GM12878 (cell line): ENCODE results near the gene ZFR. TPM values are rescaled to one million over a fixed set of nuclear protein-coding genes. Genes with fewer than 3 reads are reported as not detected.

Experiments
- ATAC-seq: fragments of 200-7000 bp; cut with Tn5 transposase; 3 replicates; pipeline ENCODE4 v1.9.1; 2020; ENCODE audit warnings: mild to moderate bottlenecking, moderate library complexity
- BruUV-seq: library from RNA; stranded (reverse); fragments of 400-500 nt; replicated peaks from 2 replicates; lab custom pipeline; 2021; lab: Mats Ljungman, UMichigan
- CTCF ChIA-PET: fragments of 300-600 bp; sonication (Branson Sonifier 250); formaldehyde crosslinking; extraction: SDS; loops from one replicate; lab custom pipeline; 2021; ENCODE audit warnings: inconsistent platforms; lab: Yijun Ruan, JAX
- POLR2A ChIA-PET: fragments of 350-600 bp; formaldehyde crosslinking; extraction: SDS; loops from one replicate; lab custom pipeline; 2021; ENCODE audit warnings: inconsistent platforms; lab: Charles Lee
- RAD21 ChIA-PET: fragments of 300-600 bp; sonication (Branson Sonifier 250); formaldehyde crosslinking; loops from one replicate; lab custom pipeline; 2023; ENCODE audit warnings: antibody characterized with exemption; ENCODE audit not compliant: unreplicated experiment; lab: Charles Lee
- SMC1A ChIA-PET: fragments of 300-600 bp; sonication (Branson Sonifier 250); formaldehyde crosslinking; loops from one replicate; lab custom pipeline; 2023; ENCODE audit not compliant: unreplicated experiment, uncharacterized antibody; lab: Charles Lee
- DNase-seq: peaks from one replicate; pipeline ENCODE4 v3.0.0-alpha.2; 2011; ENCODE audit warnings: low read depth, low spot score
- FAIRE-seq: peaks from 3 replicates; lab custom pipeline; 2011; peaks lifted over from hg19 to GRCh38; lab: Jason Lieb, UNC
- H2AFZ ChIP-seq: 2 replicates; pipeline ENCODE4 v1.6.0; 2011; ENCODE audit warnings: low read depth, low read length, control low read depth; ENCODE audit not compliant: control insufficient read depth
- H3K27ac ChIP-seq: 2 replicates; pipeline ENCODE4 v1.5.1; 2011; ENCODE audit warnings: control low read depth; ENCODE audit not compliant: control insufficient read depth, insufficient read depth
- H3K27me3 ChIP-seq, 2 experiments: replicated peaks in 1 of 2; 2 replicates each; pipeline versions ENCODE4 v1.6.0 to v1.6.1; 2011; ENCODE audit warnings: low read length in 1 of 2; ENCODE audit not compliant: control insufficient read depth in 2 of 2, insufficient read depth in 2 of 2
- H3K36me3 ChIP-seq, 2 experiments: 2 replicates each; pipeline ENCODE4 v1.5.1; 2011; ENCODE audit warnings: low read length in 1 of 2; ENCODE audit not compliant: control insufficient read depth in 2 of 2, insufficient read depth in 2 of 2
- H3K4me1 ChIP-seq: 2 replicates; pipeline ENCODE4 v1.6.1; 2011; ENCODE audit warnings: mild to moderate bottlenecking, low read length, moderate library complexity, mixed read lengths; ENCODE audit not compliant: control insufficient read depth, insufficient read depth
- H3K4me2 ChIP-seq: 2 replicates; pipeline ENCODE4 v1.6.0; 2011; ENCODE audit warnings: control low read depth; ENCODE audit not compliant: control insufficient read depth, insufficient read depth
- H3K4me3 ChIP-seq: fragments of 200-600 bp; sonication (generic); 2 replicates; pipeline ENCODE4 v1.5.1; 2016
- H3K79me2 ChIP-seq: 2 replicates; pipeline ENCODE4 v1.6.0; 2011; ENCODE audit warnings: low read length; ENCODE audit not compliant: control insufficient read depth, insufficient read depth
- H3K9ac ChIP-seq: 2 replicates; pipeline ENCODE4 v1.8.0; 2011; ENCODE audit warnings: low read length, control low read depth, mixed read lengths; ENCODE audit not compliant: control insufficient read depth, insufficient read depth
- H3K9me3 ChIP-seq: replicated peaks from 3 replicates; pipeline ENCODE4 v1.5.1; 2011; ENCODE audit warnings: mild to moderate bottlenecking, low read length; ENCODE audit not compliant: control insufficient read depth, insufficient read depth
- H4K20me1 ChIP-seq: 2 replicates; pipeline ENCODE4 v1.6.0; 2011; ENCODE audit not compliant: control insufficient read depth, insufficient read depth
- KDM1A ChIP-seq: fragments of 200-600 bp; sonication (generic); IDR thresholded peaks from 2 replicates; pipeline ENCODE4 v1.6.1; 2016; ENCODE audit warnings: borderline replicate concordance
- SREBF2 ChIP-seq: IDR thresholded peaks from 2 replicates; pipeline ENCODE4 v1.6.1; 2012; ENCODE audit warnings: mild to moderate bottlenecking, low read length
- TBL1XR1 ChIP-seq: IDR thresholded peaks from 2 replicates; pipeline ENCODE4 v1.6.1; 2012; ENCODE audit warnings: low read depth, low read length, improper control_type of control experiment
- ZNF384 ChIP-seq: IDR thresholded peaks from 2 replicates; pipeline ENCODE4 v1.6.1; 2012; ENCODE audit warnings: low read depth, mild to moderate bottlenecking, low read length, improper control_type of control experiment, borderline replicate concordance
- WGBS: methylation state at CpG from one replicate; pipeline ENCODE4 v1.1.6; 2016; ENCODE audit warnings: low lambda C conversion rate; ENCODE audit not compliant: insufficient replicate concordance, insufficient coverage; ENCODE audit errors: missing lambda C conversion rate; 5-methylcytosine and 5-hydroxymethylcytosine counted together
- in situ Hi-C: fragments of 300-500 bp; cut with MboI; formaldehyde crosslinking; loops from 9 replicates; pipeline ENCODE4 v1.14.3; 2018; ENCODE audit warnings: mixed read lengths
- intact Hi-C: fragments of 100-400 bp; cut with micrococcal nuclease; formaldehyde crosslinking; loops from one replicate; pipeline ENCODE4 v1.14.2; 2022; ENCODE audit not compliant: unreplicated experiment
- polyA plus RNA-seq, 11 experiments: library from polyadenylated mRNA; depleted of rRNA in 4 of 11; unstranded in 6 of 11; stranded (reverse) in 5 of 11; fragments of >200 nt; fragmentation: Nextera tagmentation in 4 of 11; fragmentation: Illumina TruSeq in 1 of 11; extraction: Ambion mirVana in 4 of 11; extraction: Trizol in 1 of 11; gene quantifications; 1 replicate in 1 of 11; 2 replicates in 10 of 11; pipeline versions ENCODE4 v1.2.1 to v1.2.3, GENCODE V29; 2011 to 2016; ENCODE audit warnings: inconsistent platforms in 2 of 11, missing spikeins in 2 of 11, low read depth in 1 of 11
- total RNA-seq, 4 experiments: library from RNA; depleted of rRNA in 3 of 4; stranded (reverse); fragments of >200 nt in 3 of 4; fragmentation: Illumina TruSeq in 1 of 4; extraction: Trizol in 1 of 4; gene quantifications; 2 replicates each; pipeline versions ENCODE4 v1.2.1 to v1.2.3, GENCODE V29; 2013 to 2021
- TF ChIP-seq, protein P1 (sequence below): fragments of 450-650 bp; formaldehyde crosslinking; IDR thresholded peaks from 2 replicates; pipeline ENCODE4 v1.4.0; 2022; ENCODE audit warnings: mild to moderate bottlenecking, moderate library complexity

ZFR gene
- total and polyA plus RNA-seq, 10 of the 15 experiments (the other 5 are each of a cell fraction or from before 2014, with no cell fraction given), result 33.7 to 90.6 (median 72.9) TPM

DNA sequence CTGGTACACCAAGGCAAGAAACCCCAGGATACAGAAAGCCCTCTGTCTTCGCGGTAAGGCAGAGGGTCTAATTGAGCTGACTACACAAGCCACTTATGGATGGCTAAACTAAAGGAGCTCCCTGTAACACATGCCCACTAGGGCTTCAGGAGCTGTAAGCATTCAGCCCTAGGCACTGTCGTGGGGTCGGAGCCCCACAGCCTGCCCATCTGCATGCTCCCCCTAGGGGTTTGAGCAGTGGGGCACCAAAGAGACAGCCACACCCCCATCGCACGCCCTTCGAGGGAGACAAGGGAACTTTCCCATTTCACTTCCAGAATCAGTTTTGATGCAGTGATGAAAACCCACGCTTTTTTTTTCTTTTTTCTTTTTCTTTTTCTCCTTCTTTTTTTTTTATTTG is 120.8 kb downstream of the ZFR start:
- FAIRE-seq, result no peak
- no peaks in the 10 kb centered on the region for H3K36me3 ChIP-seq
- no peak for TF ChIP-seq ZNF384
- no peak for TF ChIP-seq SREBF2
- no peak for TF ChIP-seq TBL1XR1
- no peak for TF ChIP-seq KDM1A
- TF ChIP-seq, protein P1, sequence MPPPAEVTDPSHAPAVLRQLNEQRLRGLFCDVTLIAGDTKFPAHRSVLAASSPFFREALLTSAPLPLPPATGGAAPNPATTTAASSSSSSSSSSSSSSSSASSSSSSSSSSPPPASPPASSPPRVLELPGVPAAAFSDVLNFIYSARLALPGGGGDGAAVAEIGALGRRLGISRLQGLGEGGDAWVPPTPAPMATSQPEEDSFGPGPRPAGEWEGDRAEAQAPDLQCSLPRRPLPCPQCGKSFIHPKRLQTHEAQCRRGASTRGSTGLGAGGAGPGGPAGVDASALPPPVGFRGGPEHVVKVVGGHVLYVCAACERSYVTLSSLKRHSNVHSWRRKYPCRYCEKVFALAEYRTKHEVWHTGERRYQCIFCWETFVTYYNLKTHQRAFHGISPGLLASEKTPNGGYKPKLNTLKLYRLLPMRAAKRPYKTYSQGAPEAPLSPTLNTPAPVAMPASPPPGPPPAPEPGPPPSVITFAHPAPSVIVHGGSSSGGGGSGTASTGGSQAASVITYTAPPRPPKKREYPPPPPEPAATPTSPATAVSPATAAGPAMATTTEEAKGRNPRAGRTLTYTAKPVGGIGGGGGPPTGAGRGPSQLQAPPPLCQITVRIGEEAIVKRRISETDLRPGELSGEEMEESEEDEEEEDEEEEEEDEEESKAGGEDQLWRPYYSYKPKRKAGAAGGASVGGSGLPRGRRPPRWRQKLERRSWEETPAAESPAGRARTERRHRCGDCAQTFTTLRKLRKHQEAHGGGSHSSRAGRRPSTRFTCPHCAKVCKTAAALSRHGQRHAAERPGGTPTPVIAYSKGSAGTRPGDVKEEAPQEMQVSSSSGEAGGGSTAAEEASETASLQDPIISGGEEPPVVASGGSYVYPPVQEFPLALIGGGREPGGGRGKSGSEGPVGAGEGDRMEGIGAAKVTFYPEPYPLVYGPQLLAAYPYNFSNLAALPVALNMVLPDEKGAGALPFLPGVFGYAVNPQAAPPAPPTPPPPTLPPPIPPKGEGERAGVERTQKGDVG (CRISPR knock-in tag), result no peak
- TF ChIP-seq, all 136 proteins: peak for 0
- no peak overlapping the region for H3K9ac ChIP-seq
- H2AFZ ChIP-seq, result no peak overlapping the region
- H4K20me1 ChIP-seq, result no peaks in the 10 kb centered on the region
- H3K4me3 ChIP-seq, result no peak overlapping the region
- 71% methylated on average over 8 of the region's 8 CpGs for WGBS
- in situ Hi-C loops (no loop called here), intact Hi-C loops (no loop called here)
- no peak overlapping the region for H3K4me2 ChIP-seq
- ATAC-seq (no peak), DNase-seq (no peak)
- CTCF ChIA-PET, result interaction anchor here (0.6 kb wide), 1 partner anchor 99 kb away, joined by 3 read pairs; no protein-coding TSS in a partner anchor
- no peaks in the 10 kb centered on the region for H3K79me2 ChIP-seq
- H3K27ac ChIP-seq, result no peak overlapping the region
- POLR2A ChIA-PET, result no interaction called here
- peaks cover 9% of the 10 kb centered on the region; the same call in 2 of the 3 replicates for H3K9me3 ChIP-seq
- SMC1A ChIA-PET, result interaction anchor here (1.0 kb wide), 1 partner anchor 91 kb away, joined by 3 read pairs; no protein-coding TSS in a partner anchor
- H3K4me1 ChIP-seq, result peaks cover 3% of the 10 kb centered on the region; the same call in 1 of the 2 replicates
- RAD21 ChIA-PET, result interaction anchor here (1.2 kb wide), 1 partner anchor 92 kb away, joined by 3 read pairs; no protein-coding TSS in a partner anchor
- no TSS peak for BruUV-seq
- no peaks in the 10 kb centered on the region for H3K27me3 ChIP-seq
